GM18502 (cell line): ENCODE data around the gene AOPEP.

ENCODE experiments used
- ATAC-seq: cut with Tn5 transposase; IDR thresholded peaks from one replicate; pipeline ENCODE4 v1.9.1; 2021; ENCODE audit warnings: mild to moderate bottlenecking; ENCODE audit not compliant: unreplicated experiment, poor library complexity

AOPEP gene

GRCh38 chr9:94714494-94714893 is 12.0 kb upstream of the AOPEP start:
- ATAC-seq, result no peak

- ATAC-seq, result no peak
These were observed 8.7 kb upstream of the AOPEP start for GRCh38 chr9:94717761-94718160.

DNA sequence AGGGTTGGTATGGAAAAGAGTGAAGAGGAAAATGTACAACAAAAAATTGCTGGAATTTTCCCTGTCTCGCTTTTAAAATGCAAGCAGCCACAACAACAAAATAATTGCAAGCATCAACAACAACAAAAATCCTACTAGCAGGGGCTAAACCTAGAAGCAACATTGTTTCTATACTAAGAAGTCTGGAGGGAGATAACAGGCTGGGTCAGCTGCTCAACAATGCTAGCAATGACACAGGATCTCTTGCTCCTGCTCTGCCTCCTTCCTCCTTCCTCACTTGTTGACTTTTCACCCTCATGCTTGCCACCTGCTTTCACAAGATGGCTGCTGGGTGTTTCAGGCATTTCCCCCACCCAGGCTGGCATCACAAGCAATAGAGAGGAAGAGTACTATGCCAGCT is 7.6 kb upstream of the AOPEP start:
- ATAC-seq, result no peak

- no peak for ATAC-seq
These were observed 6.6 kb upstream of the AOPEP start for GRCh38 chr9:94719878-94720277.

DNA sequence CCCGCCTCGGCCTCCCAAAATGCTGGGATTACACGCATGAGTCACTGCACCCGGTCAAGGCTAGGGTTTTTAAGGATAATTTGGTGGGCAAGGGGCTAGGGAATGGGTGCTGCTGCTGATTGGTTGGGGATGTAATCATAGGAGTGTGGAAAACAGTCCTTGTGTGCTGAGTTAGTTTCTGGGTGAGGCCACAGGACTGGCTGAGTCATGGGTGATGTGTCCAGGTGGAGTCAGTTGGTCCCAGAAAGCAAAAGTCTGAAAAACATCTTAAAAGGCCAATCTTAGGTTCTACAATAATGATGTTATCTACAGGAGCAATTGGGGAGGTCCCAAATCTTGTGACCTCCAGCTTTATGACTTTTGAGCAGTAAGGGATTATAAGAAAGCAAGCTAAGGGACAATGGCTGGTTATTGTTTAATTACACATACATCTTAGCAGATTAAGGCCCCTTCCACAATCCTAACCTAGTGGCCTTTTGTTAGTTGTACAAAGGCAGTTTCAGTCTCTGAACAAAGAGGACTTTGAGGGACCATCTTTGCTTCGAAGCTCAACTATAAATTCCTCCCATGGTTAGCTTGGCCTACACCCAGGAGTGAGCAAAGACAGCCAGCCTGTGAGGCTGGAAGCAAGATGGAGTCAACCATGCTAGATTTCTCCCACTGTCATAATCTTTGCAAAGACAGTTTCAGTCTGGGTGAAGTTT is 5.5 kb upstream of the AOPEP start:
- ATAC-seq, result no peak

- ATAC-seq, result no peak
These were observed 4.7 kb upstream of the AOPEP start for GRCh38 chr9:94721754-94722153.

- ATAC-seq, result no peak
These were observed 1.2 kb upstream of the AOPEP start for GRCh38 chr9:94725293-94725692.

- ATAC-seq, result no peak
These were observed 2.2 kb downstream of the AOPEP start for GRCh38 chr9:94728719-94729118.

- ATAC-seq, result no peak
These were observed 2.7 kb downstream of the AOPEP start for GRCh38 chr9:94729199-94729598.

DNA sequence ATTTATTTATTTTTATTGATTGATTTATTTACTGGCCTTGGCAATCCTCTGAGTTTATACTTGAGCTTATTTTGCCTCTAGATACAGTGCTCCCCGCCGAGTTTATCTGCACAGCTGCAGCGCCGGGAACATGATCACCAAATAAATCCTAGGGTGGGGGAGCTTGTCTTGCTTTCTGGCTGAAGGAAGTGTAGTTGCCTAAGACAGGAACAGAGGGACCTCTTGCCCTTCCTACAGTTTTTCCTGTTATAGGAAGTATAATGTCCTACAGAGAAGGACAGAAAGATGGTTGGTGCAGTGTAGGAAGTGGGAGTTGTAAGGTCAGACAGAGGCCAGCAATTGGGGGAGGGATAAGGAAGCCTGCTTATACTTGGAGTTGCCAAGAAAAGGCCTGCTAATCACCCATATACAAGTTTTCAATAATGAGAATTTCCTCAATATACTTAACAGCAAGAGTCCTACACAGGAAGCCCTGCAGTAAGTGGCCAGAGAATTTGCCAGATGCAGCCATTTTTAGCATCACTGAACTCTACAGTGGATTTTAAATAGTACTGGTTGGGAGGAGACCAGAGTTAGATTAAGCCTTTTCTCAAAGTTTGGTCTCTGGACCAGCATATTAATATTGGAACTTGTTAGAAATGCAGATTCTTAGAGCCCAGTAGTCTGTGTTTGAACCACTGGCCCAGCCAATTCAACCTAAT is 7.7 kb downstream of the AOPEP start:
- no peak for ATAC-seq

DNA sequence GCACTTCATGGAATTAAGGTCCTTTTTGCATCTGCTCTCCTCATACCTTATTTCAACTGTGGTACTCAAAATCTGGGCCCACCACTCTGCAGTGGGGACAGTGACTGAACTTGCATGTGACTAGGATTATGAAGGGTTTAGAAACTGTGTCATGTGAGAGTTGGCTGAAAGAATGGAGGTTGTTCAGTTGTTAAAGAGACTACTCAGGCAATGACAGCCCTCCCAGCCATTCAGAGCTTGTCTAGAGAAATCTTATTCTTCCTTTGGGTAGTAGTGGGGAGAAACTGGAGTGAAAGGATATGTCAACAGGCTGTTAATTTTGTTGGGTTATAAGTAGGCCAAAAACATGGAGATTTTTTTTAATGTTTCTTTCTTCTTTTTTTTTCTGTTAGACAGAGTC is 10.3 kb downstream of the AOPEP start:
- ATAC-seq, result no peak

- no peak for ATAC-seq
These were observed 13.8 kb downstream of the AOPEP start for GRCh38 chr9:94740145-94740840.

DNA sequence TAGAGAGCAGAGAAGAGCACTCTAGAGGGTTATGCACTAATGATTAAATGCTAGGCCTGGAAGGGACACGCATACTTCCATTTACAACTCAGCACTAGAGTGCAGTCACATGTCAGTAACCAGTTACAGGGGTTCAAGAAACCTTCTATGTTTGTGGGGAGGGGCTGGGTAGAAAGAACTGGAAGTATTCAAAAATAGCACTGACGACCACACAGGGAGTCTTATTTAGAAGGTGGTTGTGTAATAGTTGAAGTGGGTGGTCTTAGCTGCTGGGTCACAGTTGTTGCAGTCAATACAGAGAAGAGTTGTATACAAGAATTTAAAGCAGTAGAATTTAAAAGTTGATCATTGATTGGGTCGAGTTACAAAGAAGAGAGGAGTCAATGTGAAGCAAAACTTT is 15.4 kb downstream of the AOPEP start:
- no peak for ATAC-seq

GRCh38 chr9:94743035-94743954 is 16.8 kb downstream of the AOPEP start:
- ATAC-seq, result no peak

DNA sequence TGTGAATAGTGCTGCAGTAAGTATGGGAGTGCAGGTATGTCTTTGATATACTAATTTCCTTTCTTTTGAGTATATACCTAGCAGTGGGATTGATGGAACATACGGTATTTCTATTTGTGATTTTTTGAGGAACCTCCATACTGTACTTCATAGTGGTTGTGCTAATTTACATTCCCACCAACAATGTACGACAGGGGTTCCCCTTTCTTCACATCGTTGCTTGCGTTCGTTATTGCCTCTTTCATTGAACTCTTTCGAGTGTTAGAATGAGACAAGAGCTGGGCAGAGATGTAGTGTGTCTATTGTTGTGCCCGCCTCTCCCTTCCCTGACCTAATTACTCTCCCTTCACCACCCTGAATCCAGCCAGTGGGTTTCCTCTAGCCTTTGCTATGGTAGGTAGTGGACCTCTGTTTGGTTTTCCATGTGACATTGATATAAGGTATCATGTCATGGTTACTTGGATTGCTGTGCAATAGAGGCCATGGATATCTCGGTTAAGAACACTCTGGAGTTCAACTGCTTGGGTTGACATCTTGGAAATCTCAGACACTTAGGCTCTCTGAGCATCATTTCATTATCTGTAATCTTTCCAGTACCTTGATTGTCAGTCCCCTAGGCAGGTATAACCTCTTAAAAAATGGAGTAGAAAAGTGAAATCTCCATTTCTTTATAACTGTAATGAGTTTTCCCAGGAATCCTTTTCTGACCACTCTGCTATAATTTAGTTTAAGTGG is 19.5 kb downstream of the AOPEP start:
- no peak for ATAC-seq

DNA sequence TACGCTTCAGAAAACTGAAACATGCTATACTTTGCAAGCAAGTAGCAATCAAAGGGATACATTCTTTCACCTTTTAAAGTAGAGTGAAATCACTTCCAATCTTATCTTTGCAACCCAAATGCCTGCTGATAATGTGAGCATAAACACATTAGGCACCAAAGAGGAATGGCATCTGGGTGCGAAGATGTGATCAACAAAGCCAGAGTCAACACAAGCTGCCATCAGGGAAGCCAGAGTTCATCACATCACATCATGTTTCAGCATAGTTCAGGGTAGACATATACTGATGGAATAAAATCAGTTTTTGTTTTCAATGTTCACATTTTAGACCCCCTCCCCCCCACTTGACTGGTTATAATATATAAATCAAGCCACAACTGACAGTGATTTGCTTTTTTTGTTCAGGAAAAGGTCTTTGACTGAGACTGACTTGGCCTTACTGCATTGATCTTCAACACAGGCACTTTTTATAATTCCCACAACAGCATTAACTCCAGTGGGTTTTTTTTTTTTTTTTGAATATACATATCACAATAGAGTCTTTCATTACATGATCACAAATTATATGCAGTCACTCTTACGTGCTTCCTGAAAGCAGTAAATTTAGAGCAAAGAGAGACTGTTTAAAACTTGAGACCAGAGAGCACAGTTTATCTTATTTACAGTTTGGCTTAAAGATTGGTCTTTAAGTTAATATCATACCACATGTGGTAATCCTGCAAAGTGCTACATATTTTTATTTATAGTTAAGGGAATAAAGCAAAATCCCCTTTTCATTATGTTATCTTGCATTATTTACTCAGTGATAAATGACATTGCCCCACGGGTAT is 20.3 kb downstream of the AOPEP start:
- ATAC-seq, result no peak

DNA sequence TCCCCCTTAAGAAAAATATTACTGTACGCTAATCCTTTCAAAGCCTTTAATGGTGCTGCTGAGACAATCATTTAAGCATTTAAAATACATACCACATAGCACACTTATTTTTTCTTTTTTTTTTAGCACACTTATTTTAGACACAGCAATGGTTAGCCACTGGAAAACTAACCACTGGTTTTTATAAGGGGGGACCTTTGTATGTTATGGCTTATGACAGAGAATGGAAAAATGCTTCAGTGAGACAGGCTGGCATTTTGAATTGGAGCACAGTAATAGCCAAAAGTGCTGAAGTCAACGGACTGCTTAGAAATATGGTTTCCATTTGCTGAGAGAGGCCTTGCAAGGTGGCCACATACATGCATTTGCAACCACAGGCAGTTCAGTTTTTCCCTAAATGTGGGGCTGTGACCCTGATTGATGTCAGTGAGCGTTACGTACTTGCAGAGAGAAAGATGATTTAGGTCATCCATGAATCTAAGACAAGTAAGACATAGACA is 28.5 kb downstream of the AOPEP start:
- no peak for ATAC-seq

DNA sequence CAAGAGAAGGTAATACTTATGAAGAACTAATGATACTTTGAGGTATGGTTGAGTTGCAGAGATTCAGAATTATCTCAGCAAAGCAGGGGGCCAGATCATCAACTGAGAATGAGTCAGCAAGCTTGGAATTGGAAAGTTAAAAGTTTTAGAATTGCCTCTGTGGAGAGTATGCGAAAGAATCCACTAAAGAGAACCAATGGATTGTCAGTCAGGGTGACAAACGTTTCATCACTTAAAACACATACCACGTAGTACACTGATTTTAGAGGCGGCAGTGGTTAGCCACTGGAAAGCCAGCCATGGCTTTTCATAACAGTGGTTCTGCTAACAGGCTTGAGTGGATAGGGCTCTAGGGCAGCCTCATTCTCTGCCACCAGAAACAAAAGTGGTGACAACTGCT is 30.7 kb downstream of the AOPEP start:
- no peak for ATAC-seq

- no peak for ATAC-seq
These were observed 31.5 kb downstream of the AOPEP start for GRCh38 chr9:94758031-94758430.
